Testis (tissue), 3 donors: ENCODE data around the gene CD48. TPM values are rescaled to one million over a fixed set of nuclear protein-coding genes. Genes with fewer than 3 reads are reported as not detected.

Source experiments
- DNase-seq: peaks from one replicate; pipeline ENCODE4 v3.0.0-alpha.2; 2019
- H3K27ac ChIP-seq, 2 donors: fragments of 200-600 bp; sonication (generic); one replicate each; pipeline ENCODE4 v1.5.1; 2019
- H3K27me3 ChIP-seq: fragments of 200-600 bp; sonication (generic); one replicate; pipeline ENCODE4 v1.5.1; 2019
- H3K36me3 ChIP-seq: fragments of 200-600 bp; sonication (generic); one replicate; pipeline ENCODE4 v1.5.1; 2017; ENCODE audit warnings: low read depth; ENCODE audit errors: missing control alignments
- H3K4me1 ChIP-seq: fragments of 200-600 bp; sonication (generic); one replicate; pipeline ENCODE4 v1.5.1; 2019
- H3K4me3 ChIP-seq, 2 donors: fragments of 200-600 bp; sonication (generic); one replicate each; pipeline ENCODE4 v1.5.1; 2017 to 2019
- H3K9me3 ChIP-seq: fragments of 200-600 bp; sonication (generic); one replicate; pipeline ENCODE4 v1.5.1; 2017
- POLR2A ChIP-seq: fragments of 450-650 bp; IDR thresholded peaks from one replicate; pipeline ENCODE4 v1.6.1; 2017; ENCODE audit warnings: antibody characterized with exemption, mild to moderate bottlenecking, moderate library complexity
- WGBS, 2 donors: methylation state at CpG; one replicate each; pipeline ENCODE4 v1.1.5; 2018; 5-methylcytosine and 5-hydroxymethylcytosine counted together
- intact Hi-C: fragments of 100-400 bp; cut with DNase I; formaldehyde crosslinking; loops from one replicate; pipeline ENCODE4 v1.15.1; 2023; ENCODE audit warnings: low total_unique reads
- polyA plus RNA-seq: library from polyadenylated mRNA; stranded (reverse); fragments of 350-450 nt; fragmentation: Illumina TruSeq; extraction: RNeasy Lipid Tissue Mini Kit (QIAGEN cat#74804); gene quantifications from one replicate; pipeline ENCODE4 v1.2.3, GENCODE V29; 2014; ENCODE audit warnings: low read depth, low replicate concordance; ENCODE audit not compliant: insufficient read depth
- total RNA-seq, 2 donors: library from RNA; depleted of rRNA; stranded (reverse); fragments of >200 nt; gene quantifications; one replicate each; pipeline ENCODE4 v1.2.3, GENCODE V29; 2016
- TF ChIP-seq, protein P1 (sequence below), 3 experiments: fragments of 450-650 bp in 2 of 3; fragments of 200-600 bp in 1 of 3; sonication (generic) in 1 of 3; IDR thresholded peaks; one replicate each; pipeline ENCODE4 v1.5.1; 2016 to 2019; ENCODE audit warnings: antibody characterized with exemption in 3 of 3, mild to moderate bottlenecking in 2 of 3, moderate library complexity in 1 of 3

The CD48 gene
- total and polyA plus RNA-seq, 3 donors from 2014 or later, result 0.63 to 6.1 (median 1.4) TPM

DNA sequence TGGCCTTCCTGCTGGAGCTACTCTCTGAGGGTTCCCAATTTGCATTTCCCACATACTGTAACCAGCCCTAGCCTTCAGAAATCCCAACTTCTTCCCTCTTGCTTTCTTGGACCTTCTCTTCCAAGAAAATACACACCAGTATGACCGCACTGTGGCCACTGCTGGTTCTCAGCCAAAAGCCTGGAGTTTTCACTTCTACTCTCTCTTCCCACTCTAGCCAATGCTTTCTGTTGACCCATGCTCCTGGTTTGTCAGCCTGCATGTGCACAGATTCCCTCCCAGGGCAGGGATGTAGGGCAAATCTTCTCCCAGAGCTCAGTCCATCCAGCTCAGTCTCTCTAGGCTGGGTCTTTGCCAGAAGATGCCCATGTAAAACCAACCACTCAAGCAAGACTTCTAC, 65.4 kb downstream of the CD48 start:
- Histone ChIP-seq H3K27ac (no peak overlapping the region), H3K4me3 (no peak overlapping the region), H3K9me3 (no peaks in the 10 kb centered on the region), H3K36me3 (no peaks in the 10 kb centered on the region), H3K27me3 (no peaks in the 10 kb centered on the region), H3K4me1 (no peaks in the 10 kb centered on the region)
- TF ChIP-seq POLR2A, result no peak
- TF ChIP-seq, protein P1, sequence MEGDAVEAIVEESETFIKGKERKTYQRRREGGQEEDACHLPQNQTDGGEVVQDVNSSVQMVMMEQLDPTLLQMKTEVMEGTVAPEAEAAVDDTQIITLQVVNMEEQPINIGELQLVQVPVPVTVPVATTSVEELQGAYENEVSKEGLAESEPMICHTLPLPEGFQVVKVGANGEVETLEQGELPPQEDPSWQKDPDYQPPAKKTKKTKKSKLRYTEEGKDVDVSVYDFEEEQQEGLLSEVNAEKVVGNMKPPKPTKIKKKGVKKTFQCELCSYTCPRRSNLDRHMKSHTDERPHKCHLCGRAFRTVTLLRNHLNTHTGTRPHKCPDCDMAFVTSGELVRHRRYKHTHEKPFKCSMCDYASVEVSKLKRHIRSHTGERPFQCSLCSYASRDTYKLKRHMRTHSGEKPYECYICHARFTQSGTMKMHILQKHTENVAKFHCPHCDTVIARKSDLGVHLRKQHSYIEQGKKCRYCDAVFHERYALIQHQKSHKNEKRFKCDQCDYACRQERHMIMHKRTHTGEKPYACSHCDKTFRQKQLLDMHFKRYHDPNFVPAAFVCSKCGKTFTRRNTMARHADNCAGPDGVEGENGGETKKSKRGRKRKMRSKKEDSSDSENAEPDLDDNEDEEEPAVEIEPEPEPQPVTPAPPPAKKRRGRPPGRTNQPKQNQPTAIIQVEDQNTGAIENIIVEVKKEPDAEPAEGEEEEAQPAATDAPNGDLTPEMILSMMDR (IDR thresholded peaks at IDR 0.05), result no peak
- WGBS, 2 donors, result 75 to 81% methylated on average over 1 of the region's 1 CpG
- no peak for DNase-seq
- intact Hi-C loops, result no loop called here

DNA sequence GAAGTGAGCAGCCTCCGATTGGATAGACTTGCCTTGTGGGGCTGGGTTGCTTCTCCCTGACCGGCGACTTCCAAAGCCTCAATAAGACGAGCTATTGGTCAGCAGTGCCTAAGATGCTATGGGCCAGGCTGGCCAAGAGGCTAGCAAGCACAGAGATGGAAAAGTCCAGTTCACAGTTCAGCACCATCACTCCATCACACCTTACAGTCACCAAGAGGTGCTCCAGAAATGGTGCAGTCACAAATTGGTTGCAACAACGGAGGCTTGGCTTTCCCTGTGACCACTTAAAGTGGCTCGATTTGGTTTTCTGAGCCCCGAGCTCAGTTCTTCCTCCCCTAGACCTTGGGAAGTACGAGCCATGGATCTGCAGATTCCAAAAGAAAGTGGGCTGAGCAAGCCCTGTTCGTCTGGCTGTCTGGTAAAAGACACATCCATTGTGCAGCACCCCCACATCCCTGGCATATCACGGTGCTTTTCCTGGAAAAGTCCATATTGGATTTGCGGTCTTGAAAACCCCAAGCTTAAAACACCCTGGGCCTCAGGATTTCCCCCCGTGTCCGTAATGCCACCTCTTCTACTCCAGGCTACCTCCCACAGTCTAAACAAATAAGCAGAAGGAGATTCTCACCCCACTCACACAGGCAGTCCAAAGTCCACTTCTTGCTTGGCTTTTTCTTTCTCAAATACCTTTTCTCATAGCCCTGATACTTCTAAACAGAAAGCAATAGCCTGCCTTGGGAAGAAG, 66.1 kb downstream of the CD48 start:
- intact Hi-C loops, result no loop called here
- Histone ChIP-seq H3K27ac (no peak overlapping the region), H3K4me1 (no peaks in the 10 kb centered on the region), H3K9me3 (no peaks in the 10 kb centered on the region), H3K4me3 (no peak overlapping the region), H3K27me3 (no peaks in the 10 kb centered on the region), H3K36me3 (no peaks in the 10 kb centered on the region)
- no peak for DNase-seq
- 87 to 91% methylated on average over 13 of the region's 13 CpGs for WGBS, 2 donors
- TF ChIP-seq POLR2A, result no peak
- TF ChIP-seq, protein P1 (IDR thresholded peaks at IDR 0.05), result no peak

DNA sequence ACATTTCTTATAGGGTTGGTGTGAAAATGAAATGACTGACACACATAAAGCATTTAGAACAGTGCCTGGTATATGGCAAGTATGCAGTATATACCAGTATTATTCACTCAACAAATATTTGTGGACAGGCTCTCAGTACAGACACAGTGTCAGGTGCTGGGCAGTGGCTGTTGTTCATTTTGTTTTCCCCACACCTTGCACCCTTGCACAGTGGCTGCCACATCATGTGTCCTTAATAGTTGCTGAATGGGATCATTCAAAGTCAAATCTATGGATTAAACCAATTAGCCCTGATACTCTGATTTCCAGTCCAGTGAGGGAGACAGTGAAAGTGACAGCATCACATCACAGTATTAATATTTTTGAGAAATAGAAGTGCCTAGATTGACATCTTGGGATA, 67.2 kb downstream of the CD48 start:
- H3K27me3 ChIP-seq, result no peaks in the 10 kb centered on the region
- DNase-seq, result no peak
- H3K9me3 ChIP-seq, result no peaks in the 10 kb centered on the region
- TF ChIP-seq, protein P1 (IDR thresholded peaks at IDR 0.05), result no peak
- no peak for TF ChIP-seq POLR2A
- no peaks in the 10 kb centered on the region for H3K4me1 ChIP-seq
- no peak overlapping the region for H3K4me3 ChIP-seq
- intact Hi-C loops, result no loop called here
- no peaks in the 10 kb centered on the region for H3K36me3 ChIP-seq
- H3K27ac ChIP-seq, result no peak overlapping the region

DNA sequence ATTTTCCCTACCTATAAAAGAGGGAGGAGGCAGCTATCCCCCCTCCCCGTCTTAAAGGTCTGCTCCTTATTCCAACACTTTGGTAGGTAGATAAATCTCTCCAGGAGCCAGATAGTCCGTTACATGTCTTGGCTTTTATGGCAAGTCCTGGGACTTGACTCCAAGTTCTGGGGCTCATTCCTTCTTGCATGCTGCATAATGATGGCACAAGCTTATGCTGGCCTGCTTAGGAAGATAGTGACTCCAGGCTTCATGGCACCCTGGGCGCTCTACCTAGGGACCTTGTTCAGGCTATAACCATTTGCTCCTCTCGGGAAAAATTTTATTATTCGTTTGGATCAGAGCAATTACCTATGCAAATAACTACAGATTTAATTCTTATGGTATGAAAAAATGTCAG, 68.5 kb downstream of the CD48 start:
- Histone ChIP-seq H3K36me3 (no peaks in the 10 kb centered on the region), H3K4me3 (no peak overlapping the region), H3K9me3 (no peaks in the 10 kb centered on the region), H3K4me1 (no peaks in the 10 kb centered on the region), H3K27ac (no peak overlapping the region), H3K27me3 (no peaks in the 10 kb centered on the region)
- 87 to 89% methylated on average over 5 of the region's 5 CpGs for WGBS, 2 donors
- TF ChIP-seq POLR2A, result no peak
- no peak for DNase-seq
- intact Hi-C loops, result no loop called here

DNA sequence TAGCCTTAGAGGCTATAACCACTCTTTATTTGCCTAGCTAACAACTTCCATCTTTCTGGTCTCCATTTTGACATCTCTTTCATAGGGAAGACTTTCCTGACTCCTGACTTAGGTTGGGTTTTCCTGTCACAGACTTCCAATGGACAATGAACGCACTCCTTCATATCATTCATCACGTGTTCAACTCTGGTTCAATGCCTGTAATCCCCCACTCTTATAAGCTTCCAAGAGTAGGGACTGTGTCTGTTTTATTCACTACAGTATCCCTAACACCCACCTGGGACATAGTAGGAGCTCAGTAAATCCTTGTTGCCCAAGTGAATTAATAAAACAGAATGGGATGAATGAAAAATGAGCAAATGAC, 69.4 kb downstream of the CD48 start:
- intact Hi-C loops, result no loop called here
- no peak for DNase-seq
- Histone ChIP-seq H3K4me1 (no peaks in the 10 kb centered on the region), H3K4me3 (no peak overlapping the region), H3K36me3 (no peaks in the 10 kb centered on the region), H3K27ac (no peak overlapping the region), H3K9me3 (no peaks in the 10 kb centered on the region), H3K27me3 (no peaks in the 10 kb centered on the region)
- no peak for TF ChIP-seq POLR2A
- 87 to 94% methylated on average over 2 of the region's 2 CpGs for WGBS, 2 donors
